Fibroblast of skin of back (primary cell): ENCODE results near the gene RGS19.

ENCODE experiments used
- DNase-seq: peaks from one replicate; pipeline ENCODE4 v3.0.0-alpha.2; 2013

RGS19 gene

DNA sequence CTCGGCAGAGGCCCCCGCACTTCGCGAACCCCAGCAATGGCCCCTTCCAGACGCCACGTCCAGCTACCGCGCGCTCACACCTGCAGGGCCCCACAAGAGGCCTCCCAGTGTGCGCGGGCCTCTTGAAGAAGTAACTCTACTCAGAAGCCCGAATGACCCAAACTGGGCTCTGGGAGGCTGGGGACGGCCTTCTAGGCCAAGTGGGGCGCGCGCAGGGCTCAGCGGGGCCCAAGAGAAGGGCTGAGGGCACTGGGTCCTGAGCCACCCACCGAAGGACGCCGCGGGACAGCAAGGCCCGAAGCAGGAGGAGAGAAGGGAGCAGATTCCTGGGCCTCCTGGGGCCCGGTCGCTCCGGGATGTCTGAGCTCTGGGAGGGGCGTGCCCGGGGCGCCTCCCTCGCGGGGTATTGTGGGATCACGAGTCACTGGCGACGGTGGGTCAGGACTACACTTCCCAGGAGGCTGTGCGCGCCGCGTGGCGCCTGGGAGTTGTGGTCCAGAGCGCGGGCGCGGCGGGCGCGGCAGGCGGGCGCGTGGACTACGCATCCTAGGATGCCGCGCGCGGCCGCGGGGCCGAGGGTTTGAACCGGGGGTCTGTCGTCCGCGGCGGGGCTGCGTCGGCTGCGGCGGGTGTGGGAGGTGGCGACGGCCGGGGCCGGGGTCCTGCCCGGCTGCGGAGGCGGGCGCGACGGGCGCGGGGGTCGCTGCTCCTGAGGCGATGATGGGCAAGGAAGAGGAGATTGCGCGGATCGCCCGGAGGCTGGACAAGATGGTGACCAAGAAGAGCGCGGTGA, 16.5 kb downstream of the RGS19 start, which contains the start of gene TCEA2:
Gene TCEA2 (plus strand): TSS at position 603 of the 793 bp plus-strand sequence. CDS start 115 bp downstream, at position 718.
- DNase-seq: peak; percentile 96

- DNase-seq: no peak
Measured at GRCh38 chr20:64062276-64062595, 17.1 kb downstream of the RGS19 start.

- peak; percentile 45 for DNase-seq
Measured at GRCh38 chr20:64058536-64058935, 20.8 kb downstream of the RGS19 start.

GRCh38 chr20:64057628-64058498, 21.5 kb downstream of the RGS19 start:
- DNase-seq: peak; percentile 59

GRCh38 chr20:64056889-64057627, 22.3 kb downstream of the RGS19 start:
- no peak for DNase-seq

GRCh38 chr20:64056639-64056888, 22.8 kb downstream of the RGS19 start:
- DNase-seq: no peak

GRCh38 chr20:64055893-64056638, 23.3 kb downstream of the RGS19 start:
- peak; percentile 66 for DNase-seq

GRCh38 chr20:64055396-64055892, 23.9 kb downstream of the RGS19 start:
- no peak for DNase-seq

DNA sequence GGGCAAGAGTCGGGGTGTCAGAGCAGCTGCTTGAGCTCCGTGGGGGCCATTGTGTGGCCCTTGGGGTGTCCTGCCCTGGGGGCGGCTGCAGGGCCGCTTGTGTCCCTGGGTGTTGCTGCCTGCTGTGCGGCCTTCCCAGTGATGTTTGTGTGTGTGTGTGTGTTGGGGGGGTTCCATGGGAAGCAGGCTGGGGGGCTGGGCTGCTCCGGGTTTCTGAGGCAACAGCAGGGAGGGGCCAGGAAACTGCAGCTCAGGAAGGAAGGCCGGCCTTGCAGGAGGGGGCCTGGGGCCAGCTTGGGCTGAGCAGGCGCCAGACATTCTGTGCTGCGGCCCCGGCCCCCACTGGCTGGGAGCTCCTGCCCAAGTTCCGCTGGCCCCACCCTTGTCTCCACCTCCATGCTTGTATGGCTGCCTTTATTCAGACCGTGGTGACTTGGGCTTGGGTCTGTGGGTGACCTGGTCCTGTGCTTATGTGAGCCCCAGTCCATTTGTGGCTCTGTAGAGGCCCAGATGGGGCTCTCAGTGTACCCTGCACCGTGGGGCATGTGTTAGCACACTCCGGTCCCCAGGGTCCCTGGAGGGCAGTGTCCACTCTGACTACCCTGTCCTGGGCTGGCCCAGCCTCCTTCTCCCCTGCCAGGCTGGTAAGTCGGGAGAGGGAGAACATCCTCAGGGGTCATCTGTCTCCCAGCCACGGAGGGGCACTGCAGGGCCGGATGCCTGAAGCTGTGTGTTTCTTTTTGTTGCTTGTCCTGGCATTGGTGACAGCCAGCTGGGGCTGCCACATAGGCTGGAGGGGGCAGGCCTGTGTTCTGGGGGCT, 25.3 kb downstream of the RGS19 start:
- peak; percentile 46 for DNase-seq

DNA sequence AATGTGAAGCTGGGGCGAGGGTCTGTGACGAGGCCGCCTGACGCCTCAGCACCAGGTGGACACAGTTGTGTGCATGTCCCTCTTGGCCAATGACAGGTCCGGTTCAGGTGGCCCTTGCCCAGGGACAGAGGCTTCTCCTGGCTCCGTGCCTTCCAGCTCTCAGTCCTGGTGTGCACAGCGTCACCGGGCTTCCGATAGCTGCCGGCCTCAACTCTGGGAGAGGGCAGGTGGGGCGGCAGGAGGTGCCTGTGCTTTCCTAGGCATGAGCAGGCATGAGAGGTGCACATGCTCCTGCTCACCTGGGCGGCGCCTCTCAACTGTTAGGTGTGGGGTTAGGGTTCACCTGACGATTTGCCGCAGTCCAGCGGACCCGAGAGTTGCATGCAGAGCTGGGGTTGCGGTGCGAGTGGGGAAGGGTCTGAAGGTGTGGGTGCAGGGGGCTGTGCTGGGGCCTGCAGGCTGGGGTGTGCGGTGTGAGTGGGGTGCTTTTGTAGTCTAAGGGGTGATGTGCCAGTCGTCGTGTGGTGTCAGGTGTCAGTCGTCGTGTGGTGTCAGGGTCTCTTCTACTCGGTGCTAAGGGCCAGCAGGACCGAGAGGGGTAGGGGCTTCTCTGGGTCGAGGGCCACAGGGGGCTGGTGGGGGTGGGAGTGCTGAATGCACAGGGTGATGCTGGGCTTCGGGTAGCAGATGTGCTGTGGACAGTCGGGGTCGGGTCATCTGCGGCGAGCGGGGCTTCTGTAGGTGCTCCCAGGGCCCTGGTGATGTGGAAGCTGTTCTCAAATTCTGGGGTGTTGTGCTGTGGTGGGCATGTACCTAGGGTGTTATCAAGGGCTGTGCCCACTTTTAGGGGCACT, 26.1 kb downstream of the RGS19 start:
- DNase-seq: no peak

GRCh38 chr20:64052326-64052722, 27.0 kb downstream of the RGS19 start:
- DNase-seq: no peak

- DNase-seq: no peak
Measured at GRCh38 chr20:64051561-64052325, 27.6 kb downstream of the RGS19 start.

DNA sequence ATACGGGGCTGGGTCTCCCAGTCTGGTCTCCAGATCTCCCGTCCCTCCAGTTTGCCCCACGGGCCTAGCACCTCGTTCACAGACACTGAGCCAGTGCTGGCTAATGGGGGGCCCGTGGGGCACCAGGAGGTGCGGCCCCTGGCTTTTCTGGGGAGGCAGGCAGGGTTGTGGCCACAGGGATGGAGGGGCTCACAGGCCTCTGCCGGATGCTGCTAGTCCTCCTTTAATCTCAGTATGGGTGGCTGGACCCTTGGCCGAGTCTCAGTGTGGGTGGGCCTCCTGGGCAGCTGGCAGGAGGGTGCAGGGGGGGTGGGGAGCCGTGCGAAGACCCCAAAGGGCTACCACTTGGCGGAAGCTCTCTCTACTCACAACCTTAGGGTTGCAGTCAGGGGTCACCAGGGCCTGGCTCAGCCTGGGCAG, 28.3 kb downstream of the RGS19 start:
- no peak for DNase-seq

- DNase-seq: no peak
Measured at GRCh38 chr20:64050261-64051032, 28.9 kb downstream of the RGS19 start.

DNA sequence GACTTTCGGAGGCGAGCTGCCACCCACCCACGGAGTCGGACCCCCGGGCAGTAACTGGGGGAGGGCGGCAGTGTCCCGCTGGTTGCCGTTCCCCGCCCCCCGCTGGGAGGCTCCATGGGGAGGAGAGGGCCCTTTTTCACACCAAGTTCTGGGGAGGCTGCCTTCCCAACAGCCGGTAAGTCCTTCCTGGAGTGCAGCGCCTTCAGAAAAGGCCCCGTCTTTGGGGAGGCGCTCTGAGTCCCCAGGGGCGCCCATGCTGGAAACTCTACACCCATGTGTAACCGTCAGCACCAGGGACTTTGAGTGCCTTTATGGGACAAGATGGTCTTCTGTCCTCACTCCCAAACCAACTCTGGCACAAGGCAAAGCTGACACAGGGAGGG, 29.4 kb downstream of the RGS19 start:
- DNase-seq: no peak

GRCh38 chr20:64049060-64049877, 30.0 kb downstream of the RGS19 start, which contains the start of gene SOX18:
SOX18 (minus strand) TSS chr20:64049639; CDS start chr20:64049516, 123 bp downstream.
- DNase-seq: peak; percentile 47

DNA sequence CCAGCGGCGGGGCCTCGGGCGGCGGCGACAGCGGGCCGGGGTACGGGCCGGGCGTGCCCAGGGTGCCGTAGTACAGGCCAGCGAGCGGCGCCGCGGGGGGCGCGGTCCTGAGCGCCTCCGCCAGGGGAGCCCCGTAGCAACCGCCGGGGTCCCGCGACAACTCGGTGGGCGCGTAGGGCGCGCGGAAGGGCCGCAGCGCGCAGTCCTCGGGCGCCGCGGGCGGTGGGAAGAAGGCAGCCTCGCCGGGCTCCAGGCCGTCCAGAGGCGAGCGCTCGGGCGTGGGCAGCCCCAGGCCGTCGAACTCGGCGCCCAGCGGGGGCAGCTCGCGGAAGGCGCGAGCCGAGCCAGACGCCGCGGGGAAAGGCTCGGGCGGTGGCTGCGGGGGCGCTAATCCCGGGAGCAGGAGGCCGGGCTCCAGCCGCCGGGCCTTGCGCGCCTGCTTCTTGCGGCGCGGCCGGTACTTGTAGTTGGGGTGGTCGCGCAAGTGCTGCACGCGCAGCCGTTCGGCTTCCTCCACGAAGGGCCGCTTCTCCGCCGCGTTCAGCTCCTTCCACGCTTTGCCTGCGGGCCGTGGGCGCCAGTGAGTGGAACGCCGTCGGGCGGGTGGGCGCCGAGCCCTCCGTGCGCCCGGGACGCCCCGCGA, 30.8 kb downstream of the RGS19 start:
- no peak for DNase-seq
